Measurements from ENCODE around the gene HMGCS1.

DNA sequence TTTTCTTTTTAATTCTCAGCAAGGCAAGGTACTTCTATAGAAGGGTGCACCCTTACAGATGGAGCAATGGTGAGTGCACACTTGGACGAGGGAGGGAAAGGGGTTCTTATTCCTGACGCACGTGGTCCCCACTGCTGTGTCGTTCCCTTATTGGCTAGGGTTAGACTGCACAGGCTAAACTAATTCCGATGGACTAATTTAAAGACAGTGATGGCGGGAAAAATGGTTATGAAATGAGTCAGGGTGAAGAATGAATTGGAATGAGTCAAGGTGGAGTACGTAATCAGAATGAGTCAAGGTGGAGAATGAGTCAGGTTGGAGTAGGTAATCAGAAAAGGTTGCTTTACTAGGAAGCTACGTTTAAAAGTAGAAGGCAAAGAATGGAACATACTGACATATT, 2.1 kb upstream of the HMGCS1 start:
- TF ChIP-seq HMGA1 (CRISPR knock-in tag; conservative IDR thresholded peaks at IDR 0.05) (no peak), ZSCAN29 (CRISPR knock-in tag; conservative IDR thresholded peaks at IDR 0.05) (no peak), TSC22D2 (CRISPR knock-in tag; IDR thresholded peaks at IDR 0.05; ENCODE audit: borderline replicate concordance) (no peak), POLR2AphosphoS5 (IDR thresholded peaks at IDR 0.05; ENCODE audit: low read depth, low read length) (no peak), NCOA5 (CRISPR knock-in tag; IDR thresholded peaks at IDR 0.05) (no peak), PHF20 (CRISPR knock-in tag; IDR thresholded peaks at IDR 0.05) (no peak)
